Activated CD8-positive, alpha-beta memory T cell treated with anti-CD3 and anti-CD28 coated beads, Interleukin-2, amount 50 U/mL, for 24 hours (primary cell): Measurements from ENCODE around the gene SPOCK1.
"Not testable (repeated sequence)": the region's sequence is repeated elsewhere in the genome, so short reads cannot be mapped to it uniquely, and the experiment has no call there.

ENCODE experiments used
- DNase-seq: peaks from one replicate; pipeline ENCODE4 v3.0.0-alpha.2; 2020; ENCODE audit errors: extremely low read depth

The SPOCK1 gene

DNA sequence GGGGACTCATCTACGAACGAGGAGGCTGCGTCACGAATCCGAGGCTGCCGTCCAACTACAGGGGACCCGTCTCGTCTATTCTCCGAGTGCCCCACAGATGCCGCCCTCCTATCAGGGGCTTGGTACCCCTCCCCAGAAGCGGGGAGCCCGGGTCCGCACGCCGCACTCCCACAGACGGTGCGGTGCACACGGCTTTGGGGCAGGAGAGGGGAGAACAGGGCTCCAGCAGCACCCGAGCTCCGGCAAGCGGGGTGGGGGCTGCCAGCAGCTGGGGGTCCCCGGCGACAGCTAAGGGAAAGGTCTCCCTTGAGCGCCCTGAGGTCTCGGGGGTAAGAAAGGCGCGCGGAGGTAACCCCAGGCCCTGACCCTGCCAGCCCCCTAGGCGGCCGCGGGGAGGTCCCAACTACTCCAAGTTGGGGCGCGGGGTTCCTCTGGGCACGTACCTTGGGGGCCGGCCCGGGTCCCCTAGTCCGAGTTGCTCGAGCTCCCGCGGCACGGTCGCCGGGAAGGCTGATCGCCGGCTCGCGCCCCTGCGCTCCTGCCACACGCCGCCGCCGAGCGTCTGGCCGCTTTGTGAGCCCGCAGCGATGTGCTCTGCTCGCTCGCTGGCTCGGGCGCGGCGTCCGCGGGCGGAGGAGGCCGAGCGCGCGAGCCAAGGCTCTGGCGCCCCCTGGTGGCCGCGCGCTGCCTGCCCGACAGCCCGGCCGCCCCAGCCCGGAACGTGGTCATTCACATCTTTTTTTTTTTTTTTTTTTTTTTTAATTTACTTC lies at the start of gene SPOCK1:
SPOCK1 (minus strand) TSS at position 591 of the 770 bp plus-strand sequence.
- no peak for DNase-seq

DNA sequence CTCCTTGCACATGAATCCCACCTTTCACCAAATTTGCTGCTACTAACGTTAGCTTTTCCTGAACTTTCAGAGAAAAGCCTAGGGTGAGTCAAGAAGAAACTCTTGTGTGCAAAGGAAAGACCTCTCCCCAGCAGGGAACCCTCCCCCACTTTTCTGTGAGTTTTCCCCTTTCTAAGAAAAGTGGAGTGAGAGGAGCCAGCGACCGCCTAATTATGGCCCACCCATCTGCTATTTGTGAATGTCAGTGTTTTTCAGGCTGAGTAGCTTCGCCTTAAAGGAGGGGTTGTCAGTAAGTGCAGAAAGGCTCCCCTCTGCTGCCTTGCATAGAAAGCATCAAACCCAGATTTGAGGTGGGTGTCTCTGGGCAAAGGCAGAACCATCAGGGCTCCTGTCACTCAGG lies 46.8 kb upstream of the SPOCK1 start:
- no peak for DNase-seq

DNA sequence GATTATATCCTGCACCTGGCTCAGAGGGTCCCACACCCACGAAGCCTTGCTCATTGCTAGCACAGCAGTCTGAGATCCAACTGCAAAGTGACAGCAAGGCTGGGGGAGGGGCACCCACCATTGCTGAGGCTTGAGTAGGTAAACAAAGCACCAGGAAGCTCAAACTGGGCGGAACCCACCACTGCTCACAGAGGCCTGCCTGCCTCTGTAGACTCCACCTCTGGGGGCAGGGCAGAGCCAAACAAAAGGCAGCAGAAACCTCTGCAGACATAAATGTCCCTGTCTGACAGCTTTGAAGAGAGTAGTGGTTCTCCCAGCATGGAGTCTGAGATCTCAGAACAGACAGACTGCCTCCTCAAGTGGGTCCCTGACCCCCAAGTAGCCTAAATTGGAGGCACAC lies 36.3 kb upstream of the SPOCK1 start:
- DNase-seq: not testable (repeated sequence)

DNA sequence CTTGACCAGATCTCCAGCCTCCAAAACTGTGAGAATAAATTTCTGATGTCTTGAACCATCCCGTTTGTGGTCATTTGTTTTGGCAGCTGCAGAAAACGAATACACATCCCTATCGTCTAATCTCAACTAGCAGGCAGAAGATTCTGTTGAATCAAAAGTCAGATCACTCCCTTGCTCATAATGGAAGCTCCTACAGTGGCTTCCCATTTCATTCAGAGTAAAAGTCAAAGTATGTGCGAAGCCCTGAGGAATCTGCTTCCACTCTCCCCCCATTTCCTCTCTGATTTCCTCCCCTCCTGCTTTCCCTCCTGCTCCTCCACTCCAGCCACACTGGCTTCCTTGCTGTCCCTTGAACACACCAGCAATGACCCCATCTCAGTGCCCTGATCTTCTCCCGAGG lies 34.8 kb upstream of the SPOCK1 start:
- no peak for DNase-seq

DNA sequence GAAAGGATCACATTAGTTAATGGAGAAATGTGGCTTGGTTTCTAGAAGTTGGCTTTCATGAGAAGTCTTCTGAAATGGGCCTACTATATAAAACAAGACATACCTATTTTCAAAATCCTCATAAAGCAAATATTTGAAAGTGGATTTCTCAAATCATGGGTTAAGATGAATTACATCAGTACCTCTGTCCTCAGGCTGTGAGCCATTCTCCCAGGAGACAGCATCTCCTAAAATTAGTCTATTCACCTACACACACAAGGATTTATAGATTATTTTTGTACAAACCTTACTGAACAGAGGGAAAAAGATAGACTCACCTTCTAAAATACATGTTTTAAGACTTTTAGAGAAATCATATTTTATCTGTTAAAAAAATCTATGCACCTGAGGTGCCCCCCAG lies 32.1 kb upstream of the SPOCK1 start:
- no peak for DNase-seq

DNA sequence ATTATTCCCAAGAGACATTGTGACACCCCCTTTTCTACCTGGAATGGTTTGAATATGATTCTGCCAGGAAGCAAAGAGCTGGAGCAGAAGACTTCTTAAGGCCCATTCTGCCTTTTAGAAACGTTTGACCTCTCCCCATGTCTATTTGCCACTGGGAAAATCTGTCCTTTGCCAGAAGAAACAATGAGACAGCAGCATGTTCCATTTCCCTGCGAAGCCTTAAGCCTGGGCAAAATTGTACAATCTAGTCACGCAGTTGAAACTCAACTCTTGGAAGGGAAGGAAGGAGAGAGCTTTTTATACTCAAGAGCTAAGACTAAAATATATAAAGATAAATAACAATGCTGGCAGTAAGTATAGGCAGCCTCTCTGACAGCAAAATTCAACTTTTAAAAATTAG lies 22.1 kb upstream of the SPOCK1 start:
- DNase-seq: no peak

DNA sequence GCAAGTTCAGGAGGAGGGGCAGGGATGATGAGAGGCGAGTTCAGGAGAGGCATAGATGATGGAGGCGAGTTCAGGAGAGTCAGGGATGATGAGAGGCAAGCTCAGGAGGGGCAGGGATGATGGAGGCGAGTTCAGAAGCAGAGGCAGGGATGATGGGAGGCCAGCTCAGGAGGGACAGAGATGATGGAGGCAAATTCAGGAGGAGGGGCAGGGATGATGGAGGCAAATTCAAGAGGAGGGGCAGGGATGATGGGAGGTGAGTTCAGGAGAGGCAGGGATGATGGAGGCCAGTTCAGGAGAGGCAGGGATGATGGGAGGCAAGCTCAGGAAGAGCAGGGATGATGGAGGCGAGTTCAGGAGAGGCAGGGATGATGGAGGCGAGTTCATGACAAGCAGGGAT lies 17.8 kb upstream of the SPOCK1 start:
- no peak for DNase-seq

DNA sequence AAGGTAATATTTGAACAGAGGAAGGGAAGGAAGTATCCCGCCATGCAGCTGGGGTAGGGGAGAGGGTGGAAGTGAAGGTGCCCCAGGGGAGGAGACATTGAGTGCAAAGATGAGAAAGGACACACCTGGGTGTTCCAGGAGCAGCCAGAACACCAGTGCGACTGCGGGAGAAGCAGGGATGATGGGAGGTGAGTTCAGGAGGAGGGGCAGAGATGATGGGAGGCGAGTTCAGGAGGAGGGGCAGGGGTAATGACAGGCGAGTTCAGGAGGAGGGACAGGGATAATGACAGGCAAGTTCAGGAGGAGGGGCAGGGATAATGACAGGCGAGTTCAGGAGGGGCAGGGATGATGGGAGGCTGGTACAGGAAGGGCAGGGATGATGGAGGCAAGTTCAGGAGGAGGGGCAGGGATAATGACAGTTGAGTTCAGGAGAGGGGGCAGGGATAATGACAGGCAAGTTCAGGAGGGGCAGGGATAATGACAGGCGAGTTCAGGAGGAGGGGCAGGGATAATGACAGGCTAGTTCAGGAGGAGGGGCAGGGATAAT lies 17.2 kb upstream of the SPOCK1 start:
- no peak for DNase-seq

DNA sequence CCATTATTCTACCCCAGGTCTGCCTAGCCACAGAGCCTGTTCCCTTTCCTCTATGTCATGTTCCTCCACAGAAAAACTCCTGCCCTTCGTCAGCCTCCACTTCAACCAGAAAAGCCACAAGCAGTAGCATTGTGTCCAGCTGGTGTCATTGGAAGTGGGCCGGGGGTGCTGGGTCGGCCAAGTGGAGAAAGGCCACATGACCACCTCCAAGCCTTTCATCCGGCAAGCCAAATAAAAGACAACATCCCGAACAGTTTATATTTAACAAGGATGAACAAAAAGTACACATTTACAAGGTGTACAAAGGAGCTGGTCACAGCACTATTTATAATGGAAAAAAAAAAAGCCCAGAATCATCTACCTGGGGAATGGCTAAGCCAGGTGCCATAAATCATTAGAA lies 16.1 kb upstream of the SPOCK1 start:
- no peak for DNase-seq

DNA sequence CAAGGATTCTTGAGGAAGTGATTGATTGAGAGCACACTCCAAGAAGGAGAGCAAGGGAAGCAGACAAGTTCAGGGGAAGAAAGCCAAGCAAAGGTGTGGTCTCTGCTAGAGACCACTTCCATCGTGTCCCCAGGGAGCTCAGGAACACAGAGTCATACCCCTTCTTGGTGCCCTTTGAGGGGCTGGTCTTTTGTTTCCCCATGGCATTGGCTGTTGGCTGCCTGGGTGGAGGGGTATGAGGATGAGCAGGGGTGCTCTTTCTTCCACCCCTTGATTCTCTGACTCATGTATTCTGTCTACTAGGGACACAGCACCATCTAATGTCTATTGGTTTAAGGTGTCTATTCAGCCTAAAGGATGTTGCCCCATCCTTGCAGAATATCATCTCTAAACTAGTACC lies 11.5 kb upstream of the SPOCK1 start:
- no peak for DNase-seq

DNA sequence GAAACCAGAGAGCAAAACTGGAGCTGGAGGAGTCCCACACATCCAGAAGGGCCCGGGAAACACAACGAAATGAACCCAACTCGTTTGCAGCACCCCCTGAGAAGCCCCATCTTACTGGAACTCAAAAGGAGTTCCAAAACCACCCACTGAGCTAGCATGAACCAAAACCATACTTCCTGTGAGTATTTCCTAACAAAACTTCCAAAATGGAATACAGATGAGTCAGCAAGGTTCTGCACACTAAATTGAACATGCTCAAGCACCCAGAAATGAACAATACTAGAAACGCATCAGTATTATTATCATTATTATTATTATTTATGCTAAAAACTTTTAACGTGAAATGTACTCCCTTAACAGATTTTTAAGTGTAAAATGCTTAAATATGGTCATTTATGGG lies 8.0 kb upstream of the SPOCK1 start:
- no peak for DNase-seq

DNA sequence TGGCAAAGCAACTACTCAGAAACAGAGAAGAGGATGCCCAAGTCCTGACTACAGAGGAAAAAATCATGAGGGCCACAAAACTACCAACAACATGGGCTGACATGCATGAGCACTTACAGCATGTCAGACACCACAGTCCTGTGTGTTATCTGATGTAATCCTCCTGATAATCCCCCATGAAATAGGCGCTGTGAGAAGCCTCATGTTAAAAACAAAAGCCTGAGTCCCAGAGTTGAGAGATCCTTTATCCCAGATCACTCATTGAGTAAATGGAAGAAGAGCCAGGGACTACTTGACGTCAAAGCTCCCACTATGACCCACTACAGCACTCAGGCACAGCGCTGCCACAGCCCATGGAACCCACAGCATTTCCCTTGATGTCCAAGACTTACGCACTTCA lies 7.2 kb upstream of the SPOCK1 start:
- DNase-seq: no peak

DNA sequence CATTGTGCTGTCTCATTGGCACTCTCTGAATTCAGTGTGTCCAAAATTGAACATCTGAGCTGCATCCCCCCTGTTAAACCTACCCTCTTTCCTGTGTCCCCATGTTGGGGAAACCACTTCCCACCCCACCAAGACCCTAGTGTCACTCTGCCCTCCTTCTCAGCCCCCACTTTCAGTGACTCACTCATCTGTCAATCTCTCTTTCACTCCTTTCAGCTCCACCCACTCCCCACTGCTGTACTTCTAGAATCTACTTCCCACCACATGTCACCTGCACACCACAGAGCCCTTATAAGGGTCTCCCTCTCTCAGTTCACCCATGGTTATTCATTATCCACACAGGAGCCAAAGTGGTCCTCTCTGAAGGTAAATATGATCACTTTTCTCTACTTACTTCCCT lies 5.8 kb upstream of the SPOCK1 start:
- no peak for DNase-seq

DNA sequence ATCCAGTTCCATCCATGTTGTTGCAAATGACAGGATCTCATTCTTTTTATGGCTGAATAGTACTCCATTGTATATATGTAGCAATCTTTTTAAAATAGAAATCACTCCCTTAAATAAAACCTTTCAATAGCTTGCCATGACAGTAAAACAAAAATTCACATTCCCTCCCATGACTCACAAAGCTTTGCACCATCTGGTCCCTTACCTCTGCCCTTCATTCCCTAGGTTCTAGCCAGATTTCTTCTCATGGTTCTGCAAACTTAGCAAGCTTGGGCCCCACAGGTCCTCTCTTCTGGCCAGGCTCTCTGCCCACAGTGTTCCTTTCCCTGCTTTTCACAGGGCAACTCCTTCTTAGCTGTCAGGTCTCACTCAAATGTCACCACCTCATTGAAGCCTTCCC lies 4.3 kb upstream of the SPOCK1 start:
- DNase-seq: no peak

DNA sequence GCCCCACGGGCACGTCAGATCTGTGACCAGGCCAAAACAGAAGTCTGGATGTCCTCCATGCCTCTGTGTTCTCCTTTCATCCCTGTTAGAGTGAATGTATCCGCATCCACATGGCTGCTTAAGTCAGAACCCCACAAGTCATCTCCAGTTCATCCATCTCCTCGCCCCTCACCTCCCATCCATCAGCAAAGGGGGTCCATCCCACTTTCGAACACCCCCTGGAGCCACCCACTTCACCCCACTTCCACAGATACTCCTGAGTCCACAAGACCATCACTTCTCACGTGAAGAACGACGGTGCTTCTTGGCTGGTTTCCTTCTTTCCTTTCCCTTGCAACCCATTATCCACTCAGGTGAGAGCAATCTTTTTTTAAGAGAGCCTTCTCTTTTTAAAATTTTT lies 3.5 kb upstream of the SPOCK1 start:
- no peak for DNase-seq

DNA sequence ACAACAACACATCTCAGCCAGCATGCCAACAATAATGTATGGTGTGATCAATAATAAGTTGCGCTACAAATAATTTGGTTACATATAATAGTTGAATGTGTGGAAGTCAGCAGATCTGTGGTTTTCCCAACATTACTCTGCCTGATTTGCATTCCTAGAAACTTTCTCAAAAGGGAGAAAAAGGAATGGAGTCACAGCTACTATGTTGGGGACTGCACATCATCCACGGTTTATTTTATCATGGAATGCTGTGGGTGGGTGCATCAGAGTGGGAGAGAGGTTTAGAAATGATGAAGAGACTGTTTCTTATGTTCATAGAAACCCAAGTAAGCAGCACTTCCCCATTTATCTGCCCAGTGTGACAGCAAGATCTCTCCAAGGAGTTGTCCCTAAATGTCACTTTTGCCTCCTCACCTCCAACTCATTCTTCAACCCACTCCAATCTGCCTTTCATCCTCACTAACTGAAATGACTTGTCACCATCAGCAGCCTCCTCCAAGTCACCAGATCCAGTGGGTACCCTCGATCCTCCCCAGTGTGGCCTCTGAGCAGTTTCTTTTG lies 2.8 kb upstream of the SPOCK1 start:
- DNase-seq: no peak

DNA sequence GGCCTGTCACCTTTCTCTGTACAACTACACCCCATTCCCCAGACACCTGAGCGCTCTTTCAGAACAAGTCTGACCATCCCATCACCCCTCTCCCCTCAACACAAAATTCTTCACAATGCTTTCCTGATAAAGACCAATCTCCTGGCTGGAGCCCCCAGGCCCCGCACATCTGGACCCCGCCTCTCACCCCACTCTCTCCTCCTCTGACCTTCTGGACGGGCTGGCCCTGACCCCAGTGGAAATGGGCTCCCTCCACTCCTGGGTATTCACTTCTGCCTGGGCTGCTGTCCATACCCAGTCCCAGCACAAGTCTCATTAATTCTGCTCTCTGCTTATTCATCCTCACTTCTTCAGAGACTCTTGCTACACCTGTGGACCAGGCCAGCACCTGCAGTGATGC lies 2.1 kb upstream of the SPOCK1 start:
- no peak for DNase-seq

DNA sequence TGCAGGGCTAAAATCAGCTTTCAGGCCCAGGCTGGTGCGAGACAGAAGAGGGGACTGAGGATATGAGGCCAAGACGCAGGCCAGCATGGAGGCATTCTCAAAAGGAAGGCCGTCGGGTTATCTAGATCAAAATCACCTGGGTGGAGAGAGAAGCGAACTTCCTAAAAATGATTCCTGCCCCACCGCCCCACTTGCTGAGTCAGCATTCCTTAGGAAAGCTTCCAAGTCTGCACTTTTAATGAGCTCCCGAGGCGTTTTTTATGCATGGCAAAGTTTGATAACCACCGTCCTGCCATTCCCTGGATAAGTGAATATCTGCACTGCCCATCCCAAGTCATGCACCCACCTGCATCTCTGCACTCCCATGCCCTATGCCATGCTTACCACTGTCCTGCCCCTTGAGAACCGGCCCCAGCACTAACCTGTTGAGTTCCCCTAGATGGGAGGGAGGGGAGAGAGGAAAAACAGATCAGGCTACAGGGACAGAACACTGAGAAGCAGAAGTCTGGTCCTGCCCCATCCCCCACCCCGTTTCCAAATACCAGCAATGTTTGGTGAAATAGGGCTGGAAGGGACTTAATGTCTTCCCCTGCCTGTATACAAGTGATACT lies 1.6 kb upstream of the SPOCK1 start:
- DNase-seq: no peak

DNA sequence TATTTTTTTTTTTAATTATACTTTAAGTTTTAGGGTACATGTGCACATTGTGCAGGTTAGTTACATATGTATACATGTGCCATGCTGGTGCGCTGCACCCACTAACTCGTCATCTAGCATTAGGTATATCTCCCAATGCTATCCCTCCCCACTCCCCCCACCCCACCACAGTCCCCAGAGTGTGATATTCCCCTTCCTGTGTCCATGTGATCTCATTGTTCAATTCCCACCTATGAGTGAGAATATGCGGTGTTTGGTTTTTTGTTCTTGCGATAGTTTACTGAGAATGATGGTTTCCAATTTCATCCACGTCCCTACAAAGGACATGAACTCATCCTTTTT lies 351 bp upstream of the SPOCK1 start:
- not testable (repeated sequence) for DNase-seq

DNA sequence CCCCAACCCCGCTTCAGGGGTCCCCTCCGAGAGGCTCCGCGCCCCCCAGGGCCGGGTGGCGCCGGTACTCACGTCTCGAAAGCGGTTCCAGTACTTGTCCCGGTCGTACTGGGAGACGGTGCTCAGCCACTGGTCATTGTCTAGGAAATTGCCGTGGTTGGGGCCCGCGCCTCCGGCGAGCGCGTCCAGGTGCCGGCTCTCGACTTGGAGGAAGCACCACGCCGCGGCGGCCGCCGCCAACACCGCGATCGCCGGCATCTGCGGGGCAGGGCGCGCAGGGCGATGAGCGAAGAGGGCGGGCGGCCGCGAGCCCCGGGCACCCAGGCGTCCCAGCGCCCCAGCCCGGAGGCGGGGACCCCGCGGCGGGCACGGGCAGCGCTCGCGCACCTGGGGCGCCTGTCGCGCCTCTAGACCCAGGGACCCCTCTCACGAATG lies 808 bp downstream of the SPOCK1 start:
- DNase-seq: no peak

DNA sequence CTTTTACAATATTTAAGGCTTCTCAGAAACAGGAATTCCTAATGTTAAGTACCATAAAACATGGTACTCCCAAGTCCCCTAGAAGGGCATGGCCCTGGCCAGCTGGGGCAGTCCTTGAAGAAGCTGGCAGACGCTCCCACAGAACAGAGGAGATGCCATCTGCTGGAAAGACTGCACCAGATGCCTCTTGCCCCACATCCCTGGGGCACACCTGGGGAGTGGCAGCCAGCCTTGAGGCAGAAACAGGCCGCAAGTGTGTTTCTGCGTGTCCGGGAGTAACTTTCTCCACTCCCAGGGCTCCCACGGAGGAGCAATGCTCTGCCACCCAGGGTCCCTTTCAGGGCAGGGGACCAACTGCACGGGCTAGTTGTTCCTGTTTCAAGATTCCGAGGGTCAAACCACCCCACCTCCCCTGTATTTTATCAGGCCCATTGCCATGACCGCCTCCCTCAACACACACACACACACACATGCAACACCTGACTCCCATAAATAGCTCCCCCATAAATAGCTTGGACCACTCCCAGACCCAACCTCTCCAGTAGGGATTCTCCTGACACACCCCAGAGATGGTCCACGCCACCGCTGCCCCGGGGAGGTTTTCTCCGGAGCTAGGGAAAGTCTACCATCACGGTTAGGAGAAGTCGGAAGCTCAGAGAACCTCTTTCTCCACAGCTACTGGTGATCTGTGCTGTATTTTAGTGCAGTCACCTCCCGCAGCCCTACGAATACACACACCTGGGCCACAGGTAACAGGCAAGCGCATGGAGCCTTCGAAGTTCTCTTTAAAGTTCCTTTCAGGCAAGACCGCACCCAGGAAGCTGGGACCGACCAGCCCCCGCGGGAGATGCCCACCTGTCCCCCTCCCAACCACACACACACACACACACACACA lies 1.5 kb downstream of the SPOCK1 start:
- no peak for DNase-seq

DNA sequence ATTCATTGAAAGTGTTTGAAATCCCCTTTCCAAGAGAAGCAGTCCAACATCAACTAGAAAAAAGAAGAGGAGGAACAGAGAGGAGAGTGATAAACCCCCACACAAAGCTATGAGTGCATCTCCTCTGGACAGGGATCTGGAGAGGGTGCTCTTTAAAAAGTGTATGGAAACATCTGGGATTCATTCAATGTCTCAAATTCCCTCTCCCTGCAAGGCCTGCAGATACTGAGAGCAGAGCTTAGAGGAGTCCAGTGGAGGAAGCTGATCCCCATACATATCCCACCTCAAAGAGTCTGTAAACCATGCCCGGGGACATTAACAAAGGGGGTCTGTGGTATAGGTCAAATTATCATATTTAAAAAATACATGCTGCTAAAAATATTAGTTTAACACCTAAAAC lies 2.2 kb downstream of the SPOCK1 start:
- DNase-seq: no peak
